Measurements from ENCODE around the gene CD3G. TPM values are rescaled to one million over a fixed set of nuclear protein-coding genes. Genes with fewer than 3 reads are reported as not detected.

The CD3G gene
- total and polyA plus RNA-seq, 2 of the 4 experiments (the other 2 are of a cell fraction) = not detected

DNA sequence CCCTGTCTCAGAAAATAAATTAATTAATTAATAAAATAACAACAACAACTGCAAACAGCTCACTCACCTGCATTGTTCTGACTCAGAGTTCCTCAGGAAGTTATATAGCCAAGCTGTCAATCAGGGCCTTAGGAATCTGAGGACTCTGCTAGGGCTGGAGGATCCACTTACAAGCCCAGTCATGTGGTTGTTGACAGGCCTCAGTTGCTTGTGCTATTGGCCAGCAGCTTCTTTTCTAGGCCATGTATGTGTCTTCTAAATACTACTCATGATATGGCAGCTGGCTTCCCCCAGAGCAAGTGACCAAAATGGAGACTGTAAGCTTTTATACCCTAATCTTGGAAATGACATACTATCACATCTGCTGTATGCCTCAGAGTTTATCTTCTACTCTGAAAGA is 36.4 kb downstream of the CD3G start:
- H2AK9ac ChIP-seq (replicated peaks; ENCODE audit: low read depth, low read length, poor library complexity) = no peak overlapping the region
- ChIA-PET POLR2A (ENCODE audit: unreplicated experiment) (no interaction called here), CTCF (no interaction called here)
- H3K4me1 ChIP-seq (ENCODE audit: control insufficient read depth, insufficient read depth, low read length) = no peaks in the 10 kb centered on the region
- H4K5ac ChIP-seq (ENCODE audit: low read depth, low read length) = no peak overlapping the region
- no peak overlapping the region for H2BK120ac ChIP-seq (ENCODE audit: low read depth, low read length)
- H3K79me1 ChIP-seq (ENCODE audit: low read depth in 1 of 2, low read length in 2 of 2) = no peaks in the 10 kb centered on the region
- TF ChIP-seq SMC3 (IDR thresholded peaks at IDR 0.05; ENCODE audit: low read depth, low read length) (no peak), MAFK (IDR thresholded peaks at IDR 0.05; ENCODE audit: low read depth, low read length) (no peak), BHLHE40 (IDR thresholded peaks at IDR 0.05; ENCODE audit: low read depth, low read length) (no peak), CHD1 (IDR thresholded peaks at IDR 0.05; ENCODE audit: low read depth, low read length) (no peak), RFX5 (IDR thresholded peaks at IDR 0.05; ENCODE audit: low read depth, low read length) (no peak), NFE2L2 (IDR thresholded peaks at IDR 0.05; ENCODE audit: low read depth, low read length) (no peak), MXI1 (IDR thresholded peaks at IDR 0.05; ENCODE audit: borderline replicate concordance, low read depth, low read length) (no peak), POLR2A (IDR thresholded peaks at IDR 0.05; ENCODE audit: low read depth, low read length) (no peak), RCOR1 (IDR thresholded peaks at IDR 0.05; ENCODE audit: insufficient replicate concordance, low read length) (no peak), MAZ (IDR thresholded peaks at IDR 0.05; ENCODE audit: borderline replicate concordance, low read depth, low read length) (no peak), CEBPB (IDR thresholded peaks at IDR 0.05; ENCODE audit: low read depth, low read length) (no peak), FOS (IDR thresholded peaks at IDR 0.05; ENCODE audit: low read depth, low read length) (no peak)
- TF ChIP-seq, protein P1, sequence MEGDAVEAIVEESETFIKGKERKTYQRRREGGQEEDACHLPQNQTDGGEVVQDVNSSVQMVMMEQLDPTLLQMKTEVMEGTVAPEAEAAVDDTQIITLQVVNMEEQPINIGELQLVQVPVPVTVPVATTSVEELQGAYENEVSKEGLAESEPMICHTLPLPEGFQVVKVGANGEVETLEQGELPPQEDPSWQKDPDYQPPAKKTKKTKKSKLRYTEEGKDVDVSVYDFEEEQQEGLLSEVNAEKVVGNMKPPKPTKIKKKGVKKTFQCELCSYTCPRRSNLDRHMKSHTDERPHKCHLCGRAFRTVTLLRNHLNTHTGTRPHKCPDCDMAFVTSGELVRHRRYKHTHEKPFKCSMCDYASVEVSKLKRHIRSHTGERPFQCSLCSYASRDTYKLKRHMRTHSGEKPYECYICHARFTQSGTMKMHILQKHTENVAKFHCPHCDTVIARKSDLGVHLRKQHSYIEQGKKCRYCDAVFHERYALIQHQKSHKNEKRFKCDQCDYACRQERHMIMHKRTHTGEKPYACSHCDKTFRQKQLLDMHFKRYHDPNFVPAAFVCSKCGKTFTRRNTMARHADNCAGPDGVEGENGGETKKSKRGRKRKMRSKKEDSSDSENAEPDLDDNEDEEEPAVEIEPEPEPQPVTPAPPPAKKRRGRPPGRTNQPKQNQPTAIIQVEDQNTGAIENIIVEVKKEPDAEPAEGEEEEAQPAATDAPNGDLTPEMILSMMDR (conservative IDR thresholded peaks at IDR 0.05; ENCODE audit: low read depth, low read length) = no peak
- TF ChIP-seq, protein P2, sequence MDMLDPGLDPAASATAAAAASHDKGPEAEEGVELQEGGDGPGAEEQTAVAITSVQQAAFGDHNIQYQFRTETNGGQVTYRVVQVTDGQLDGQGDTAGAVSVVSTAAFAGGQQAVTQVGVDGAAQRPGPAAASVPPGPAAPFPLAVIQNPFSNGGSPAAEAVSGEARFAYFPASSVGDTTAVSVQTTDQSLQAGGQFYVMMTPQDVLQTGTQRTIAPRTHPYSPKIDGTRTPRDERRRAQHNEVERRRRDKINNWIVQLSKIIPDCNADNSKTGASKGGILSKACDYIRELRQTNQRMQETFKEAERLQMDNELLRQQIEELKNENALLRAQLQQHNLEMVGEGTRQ (IDR thresholded peaks at IDR 0.05; ENCODE audit: low read depth, low read length) = no peak
- TF ChIP-seq, protein P3, sequence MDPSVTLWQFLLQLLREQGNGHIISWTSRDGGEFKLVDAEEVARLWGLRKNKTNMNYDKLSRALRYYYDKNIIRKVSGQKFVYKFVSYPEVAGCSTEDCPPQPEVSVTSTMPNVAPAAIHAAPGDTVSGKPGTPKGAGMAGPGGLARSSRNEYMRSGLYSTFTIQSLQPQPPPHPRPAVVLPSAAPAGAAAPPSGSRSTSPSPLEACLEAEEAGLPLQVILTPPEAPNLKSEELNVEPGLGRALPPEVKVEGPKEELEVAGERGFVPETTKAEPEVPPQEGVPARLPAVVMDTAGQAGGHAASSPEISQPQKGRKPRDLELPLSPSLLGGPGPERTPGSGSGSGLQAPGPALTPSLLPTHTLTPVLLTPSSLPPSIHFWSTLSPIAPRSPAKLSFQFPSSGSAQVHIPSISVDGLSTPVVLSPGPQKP (IDR thresholded peaks at IDR 0.05; ENCODE audit: borderline replicate concordance, low read depth, low read length) = no peak
- no peak overlapping the region for H3K4ac ChIP-seq (ENCODE audit: low read depth, low read length)
- no TSS peak for BruUV-seq (replicated peaks)
- peaks cover 46% of the 10 kb centered on the region for H3K36me3 ChIP-seq (ENCODE audit: control insufficient read depth, insufficient read depth, low read length)
- H3K9me1 ChIP-seq (ENCODE audit: insufficient read depth, low read length) = no peaks in the 10 kb centered on the region
- no peaks in the 10 kb centered on the region for H4K20me1 ChIP-seq (ENCODE audit: insufficient read depth, low read length)
- H2AFZ ChIP-seq (replicated peaks; ENCODE audit: low read length, poor library complexity) = no peak overlapping the region
- H3K14ac ChIP-seq (replicated peaks; ENCODE audit: low read depth, low read length) = no peak overlapping the region
- no peak overlapping the region for H2AK5ac ChIP-seq (ENCODE audit: low read depth, low read length)
- ATAC-seq (ENCODE audit: low read depth) (peak; percentile 42), DNase-seq (peak; percentile 1)
- no peak overlapping the region for H2BK15ac ChIP-seq (ENCODE audit: low read depth, low read length)
- H3K27ac ChIP-seq (ENCODE audit: insufficient read depth, low read length) = no peak overlapping the region
- H2BK20ac ChIP-seq (ENCODE audit: low read depth, low read length) = no peak overlapping the region
- no peak overlapping the region for H3K23ac ChIP-seq (ENCODE audit: low read depth, low read length)
- no peaks in the 10 kb centered on the region for H3K9me3 ChIP-seq (ENCODE audit: control insufficient read depth, insufficient read depth, low read length)
- H3K4me3 ChIP-seq (ENCODE audit: insufficient read depth, low read depth, low read length) = no peak overlapping the region
- H3K9ac ChIP-seq (ENCODE audit: low read depth, low read length) = no peak overlapping the region
- no peaks in the 10 kb centered on the region for H3K27me3 ChIP-seq (ENCODE audit: control insufficient read depth, insufficient read depth, low read length)
- H4K8ac ChIP-seq (ENCODE audit: low read depth in 2 of 2, low read length in 2 of 2) = no peak overlapping the region
- no peak overlapping the region for H3K18ac ChIP-seq (ENCODE audit: low read depth, low read length)
- in situ Hi-C loops (cut with MboI; ENCODE audit: low sequenced_read_pairs) (no loop called here), dilution Hi-C loops (cut with HindIII; ENCODE audit: low sequenced_read_pairs, unreplicated experiment) (no loop called here), intact Hi-C loops (cut with micrococcal nuclease) (no loop called here)
- H3K56ac ChIP-seq (ENCODE audit: extremely low read depth, insufficient read depth, low read length) = no peak overlapping the region
- H4K91ac ChIP-seq (ENCODE audit: insufficient read depth, low read depth, low read length) = no peak overlapping the region
- no peak overlapping the region for H2BK5ac ChIP-seq (ENCODE audit: low read depth, low read length, poor library complexity, severe bottlenecking)
- no peak overlapping the region for H3K4me2 ChIP-seq (ENCODE audit: low read depth, low read length)

All from IMR-90 (cell line).